ENCODE data around the gene TBC1D22A. TPM values are rescaled to one million over a fixed set of nuclear protein-coding genes. Genes with fewer than 3 reads are reported as not detected.
"Not testable (repeated sequence)": the region's sequence is repeated elsewhere in the genome, so short reads cannot be mapped to it uniquely, and the experiment has no call there.

The TBC1D22A gene
- total RNA-seq, 1 experiment from 2014 or later = 14.3 TPM

- no peaks in the 10 kb centered on the region for H3K9me2 ChIP-seq (replicated peaks; ENCODE audit: low read length)
- no TSS peak for BruUV-seq (replicated peaks)
- ChIA-PET POLR2A (ENCODE audit: unreplicated experiment) (no interaction called here), CTCF (no interaction called here)
- H3K4me3 ChIP-seq (ENCODE audit: low read length) = no peak overlapping the region
- no peak overlapping the region for H3K4me2 ChIP-seq (ENCODE audit: low read length)
- no peak overlapping the region for H3K27ac ChIP-seq (ENCODE audit: low read length)
- ATAC-seq (no peak), DNase-seq (no peak)
- no peaks in the 10 kb centered on the region for H3K36me3 ChIP-seq (ENCODE audit: low read depth, low read length)
- no peaks in the 10 kb centered on the region for H4K20me1 ChIP-seq (ENCODE audit: low read length)
- H3K4me1 ChIP-seq (ENCODE audit: insufficient read depth, low read length) = no peaks in the 10 kb centered on the region
- H2AFZ ChIP-seq (ENCODE audit: low read length) = no peak overlapping the region
- H3F3A ChIP-seq (ENCODE audit: low read length, unreplicated experiment) = no peaks in the 10 kb centered on the region
- no peak overlapping the region for H3K9ac ChIP-seq (ENCODE audit: low read length)
- H3K79me2 ChIP-seq (ENCODE audit: low read length) = no peaks in the 10 kb centered on the region
- no peaks in the 10 kb centered on the region for H3K27me3 ChIP-seq (ENCODE audit: low read length)
- intact Hi-C loops (cut with micrococcal nuclease) = no loop called here
- TF ChIP-seq EZH2 (IDR thresholded peaks at IDR 0.05; ENCODE audit: low read length, unreplicated experiment) (no peak), CTCF (conservative IDR thresholded peaks at IDR 0.05; ENCODE audit: low read depth, low read length) (no peak), EZH2phosphoT487 (IDR thresholded peaks at IDR 0.05; ENCODE audit: borderline replicate concordance, low read length) (no peak)
- H3K9me3 ChIP-seq (ENCODE audit: low read length) = no peaks in the 10 kb centered on the region
Observed at GRCh38 chr22:46976598-46976997, 214.1 kb downstream of the TBC1D22A start.

- CTCF ChIA-PET = no interaction called here
- BruUV-seq (replicated peaks) = no TSS peak
- H3K79me2 ChIP-seq (ENCODE audit: low read length) = no peaks in the 10 kb centered on the region
- H3K27ac ChIP-seq (ENCODE audit: low read length) = no peak overlapping the region
- H3K36me3 ChIP-seq (ENCODE audit: low read depth, low read length) = no peaks in the 10 kb centered on the region
- POLR2A ChIA-PET (ENCODE audit: unreplicated experiment) = no interaction called here
- no peak overlapping the region for H3K4me3 ChIP-seq (ENCODE audit: low read length)
- TF ChIP-seq EZH2 (IDR thresholded peaks at IDR 0.05; ENCODE audit: low read length, unreplicated experiment) (no peak), EZH2phosphoT487 (IDR thresholded peaks at IDR 0.05; ENCODE audit: borderline replicate concordance, low read length) (no peak), CTCF (conservative IDR thresholded peaks at IDR 0.05; ENCODE audit: low read depth, low read length) (no peak)
- intact Hi-C loops (cut with micrococcal nuclease) = no loop called here
- no peak for ATAC-seq
- H4K20me1 ChIP-seq (ENCODE audit: low read length) = no peaks in the 10 kb centered on the region
- H3K9me3 ChIP-seq (ENCODE audit: low read length) = no peaks in the 10 kb centered on the region
- no peak overlapping the region for H2AFZ ChIP-seq (ENCODE audit: low read length)
- no peak for DNase-seq
- H3K27me3 ChIP-seq (ENCODE audit: low read length) = no peaks in the 10 kb centered on the region
- H3K9ac ChIP-seq (ENCODE audit: low read length) = no peak overlapping the region
- H3K4me1 ChIP-seq (ENCODE audit: insufficient read depth, low read length) = no peaks in the 10 kb centered on the region
- H3K9me2 ChIP-seq (replicated peaks; ENCODE audit: low read length) = no peaks in the 10 kb centered on the region
- H3K4me2 ChIP-seq (ENCODE audit: low read length) = no peak overlapping the region
- no peaks in the 10 kb centered on the region for H3F3A ChIP-seq (ENCODE audit: low read length, unreplicated experiment)
Observed at GRCh38 chr22:46977656-46978343, 215.3 kb downstream of the TBC1D22A start.

- H3F3A ChIP-seq (ENCODE audit: low read length, unreplicated experiment); H3K4me1 ChIP-seq (ENCODE audit: insufficient read depth, low read length); H2AFZ ChIP-seq (ENCODE audit: low read length); H3K4me2 ChIP-seq (ENCODE audit: low read length); BruUV-seq (replicated peaks); H3K79me2 ChIP-seq (ENCODE audit: low read length); POLR2A ChIA-PET (ENCODE audit: unreplicated experiment); H3K27me3 ChIP-seq (ENCODE audit: low read length); ATAC-seq; DNase-seq; H3K4me3 ChIP-seq (ENCODE audit: low read length); H3K9ac ChIP-seq (ENCODE audit: low read length); H3K9me2 ChIP-seq (replicated peaks; ENCODE audit: low read length); intact Hi-C loops (cut with micrococcal nuclease); H3K9me3 ChIP-seq (ENCODE audit: low read length); H3K36me3 ChIP-seq (ENCODE audit: low read depth, low read length); CTCF ChIA-PET; H4K20me1 ChIP-seq (ENCODE audit: low read length); H3K27ac ChIP-seq (ENCODE audit: low read length): not testable (repeated sequence)
Observed at GRCh38 chr22:46978668-46979067, 216.2 kb downstream of the TBC1D22A start.

Data from PC-3 (cell line).